GM19467 (cell line): Measurements from ENCODE around the gene COPZ2.
"Not testable (repeated sequence)": the region's sequence is repeated elsewhere in the genome, so short reads cannot be mapped to it uniquely, and the experiment has no call there.

ENCODE experiments used
- ATAC-seq: cut with Tn5 transposase; IDR thresholded peaks from one replicate; pipeline ENCODE4 v1.9.1; 2021; ENCODE audit warnings: mild to moderate bottlenecking, moderate library complexity; ENCODE audit not compliant: unreplicated experiment

Gene COPZ2

DNA sequence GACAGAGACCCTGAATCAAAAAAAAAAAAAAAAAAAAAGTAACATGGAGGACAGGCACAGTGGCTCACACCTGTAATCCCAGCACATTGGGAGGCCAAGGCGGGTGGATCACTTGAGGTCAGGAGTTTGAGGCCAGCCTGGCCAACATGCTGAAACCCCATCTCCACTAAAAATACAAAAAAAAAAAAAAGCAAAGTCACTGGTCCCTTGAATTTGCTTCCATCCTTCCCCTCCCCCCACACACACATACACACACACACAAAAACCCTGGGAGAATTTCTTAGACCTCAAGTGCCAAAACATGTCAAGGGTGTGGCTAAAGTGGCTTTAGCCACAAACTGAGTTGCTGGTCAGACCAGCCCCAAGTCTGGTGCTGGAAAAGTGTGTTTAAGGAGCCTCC lies 49.2 kb downstream of the COPZ2 start:
- not testable (repeated sequence) for ATAC-seq

DNA sequence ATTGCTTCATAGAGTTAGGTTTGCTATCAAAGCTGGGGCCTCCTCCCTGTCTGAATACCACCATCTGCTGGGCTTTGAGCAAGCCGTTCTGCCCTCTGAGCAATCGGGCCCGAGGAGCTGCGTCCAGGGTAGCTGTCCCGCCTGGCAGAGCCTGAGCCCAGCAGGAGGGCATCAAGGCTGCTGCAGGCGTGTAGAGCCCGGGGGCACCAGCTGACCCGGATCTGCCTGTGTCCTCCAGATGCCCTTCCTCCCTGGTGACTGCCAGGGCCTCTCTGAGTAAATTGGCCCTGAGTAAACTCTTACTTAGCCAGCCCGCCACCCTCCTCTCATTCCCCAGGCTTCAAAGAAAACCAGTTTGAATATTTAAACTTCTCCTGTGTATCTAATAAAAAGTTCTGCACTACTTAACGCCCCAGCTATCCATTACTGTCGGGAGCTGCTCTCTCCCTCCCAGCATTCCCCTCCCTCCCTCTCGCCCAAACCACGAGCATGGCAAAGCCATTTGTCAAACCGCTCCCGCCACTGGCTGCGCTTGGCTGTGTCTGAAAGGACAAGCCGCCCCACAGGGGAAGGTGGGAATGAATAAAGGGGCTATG lies 50.3 kb downstream of the COPZ2 start:
- no peak for ATAC-seq

DNA sequence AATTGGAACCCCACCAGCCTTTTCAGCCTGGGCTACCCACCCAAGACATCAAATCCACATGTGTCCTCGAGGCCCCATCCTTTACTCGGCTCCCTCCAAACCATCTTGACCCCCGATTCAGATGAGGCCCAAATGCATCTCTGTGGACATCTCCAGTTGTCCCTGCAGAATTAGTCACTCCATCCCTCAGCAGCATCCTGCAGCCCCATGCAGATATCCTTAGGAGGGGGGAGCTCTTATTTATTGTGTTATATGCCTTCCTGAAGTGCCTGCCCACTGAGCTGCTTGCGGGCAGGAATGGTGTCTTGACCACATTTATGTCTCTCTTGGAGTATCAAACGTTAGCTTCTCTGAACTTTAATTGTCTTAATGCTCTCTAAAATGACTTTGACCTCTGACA lies 51.1 kb downstream of the COPZ2 start:
- ATAC-seq = no peak

DNA sequence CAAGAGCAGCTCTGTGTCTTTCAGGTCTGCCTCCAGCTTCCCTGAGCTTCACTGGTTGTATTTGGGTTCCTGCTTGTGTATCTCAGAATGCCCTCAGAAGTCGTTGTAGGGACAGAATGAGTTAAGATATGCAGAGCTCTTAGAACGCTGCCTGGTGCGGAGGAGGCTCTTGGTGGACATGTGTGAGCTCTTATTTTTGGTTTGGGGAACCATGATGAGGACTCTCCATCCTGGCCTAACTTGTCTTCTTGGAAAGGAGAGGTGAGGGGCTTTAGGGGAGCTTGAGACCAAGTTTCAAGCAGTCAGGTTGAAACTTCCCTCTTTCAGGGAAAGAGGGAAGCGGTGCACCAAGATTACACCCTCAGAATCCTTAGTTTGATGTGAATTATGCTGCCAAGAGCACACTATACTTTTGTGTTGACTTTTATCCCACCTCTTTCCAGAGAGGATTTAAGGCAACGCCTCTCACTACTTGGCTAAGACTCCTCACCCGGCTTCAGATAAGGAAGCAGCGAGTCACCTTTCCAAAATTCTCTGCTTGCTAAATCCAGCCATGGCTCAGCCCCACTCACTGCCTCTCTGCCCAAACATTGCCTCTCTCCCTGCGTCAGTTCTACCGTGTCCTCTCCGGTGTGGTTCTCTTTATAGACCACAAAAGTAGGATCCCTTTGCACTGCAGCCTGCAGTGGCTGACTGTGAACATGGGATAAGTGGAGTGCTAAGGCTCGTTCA lies 53.9 kb downstream of the COPZ2 start:
- ATAC-seq = no peak

DNA sequence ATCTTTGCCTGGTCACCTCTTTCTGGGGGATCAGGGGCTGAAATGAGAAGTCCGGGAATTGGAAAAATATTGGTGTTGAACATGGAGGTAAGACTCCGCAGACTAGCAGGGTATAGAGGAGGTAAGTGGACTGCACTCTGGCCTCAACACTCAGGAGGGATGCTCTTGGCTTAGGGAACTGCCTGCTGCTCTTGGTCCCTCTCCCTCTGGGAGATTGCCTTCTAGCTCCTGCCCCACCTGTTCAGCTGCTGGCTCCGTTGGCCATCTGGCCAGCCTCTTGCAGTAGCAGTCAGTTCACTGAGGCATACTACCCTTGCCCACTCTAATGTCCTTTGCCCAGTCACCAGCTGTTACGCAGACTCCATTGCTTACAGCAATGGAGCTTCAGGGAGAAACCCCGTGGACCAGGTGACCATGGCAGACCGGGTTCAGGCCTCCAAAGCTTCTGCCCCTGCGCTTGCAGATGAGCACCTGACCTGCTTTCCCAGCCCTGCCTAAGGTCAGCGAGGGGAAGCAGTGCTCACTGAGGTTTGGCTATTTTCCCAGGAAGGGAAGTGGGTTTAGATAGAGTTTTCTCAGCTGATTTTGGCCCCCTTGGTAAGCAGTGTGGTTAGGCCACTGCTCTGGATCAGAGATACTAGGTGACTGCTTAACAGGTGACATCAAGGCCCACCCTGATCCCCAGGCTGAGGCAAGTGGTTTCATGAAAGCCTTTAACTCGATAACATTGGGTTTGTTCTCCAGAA lies 54.8 kb downstream of the COPZ2 start:
- ATAC-seq = no peak

DNA sequence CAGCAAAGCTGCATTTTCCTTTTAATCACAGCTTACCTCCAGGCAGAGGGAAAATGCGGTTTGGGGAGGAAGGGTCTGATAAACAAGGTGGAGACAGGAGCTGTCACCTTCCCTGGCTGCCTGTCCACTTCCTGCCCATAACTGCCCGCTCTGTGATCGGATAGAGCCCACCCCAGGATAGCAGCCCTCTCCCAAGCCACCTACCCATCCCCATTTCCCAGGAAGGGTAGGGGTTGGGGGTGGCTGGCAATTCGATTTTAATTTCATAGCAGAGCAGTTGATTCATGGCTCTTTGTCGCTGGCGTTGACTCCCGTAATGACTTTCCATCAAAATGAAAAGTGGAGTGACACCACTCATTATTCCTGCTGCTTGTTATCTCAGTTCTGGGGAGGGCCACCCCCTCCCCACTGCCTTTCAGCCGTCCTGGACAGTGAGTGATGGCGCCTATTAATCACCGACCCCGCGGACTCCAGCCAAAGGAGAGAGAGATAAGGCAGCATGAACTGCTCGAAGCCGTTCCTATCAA lies 55.4 kb downstream of the COPZ2 start:
- ATAC-seq = no peak

DNA sequence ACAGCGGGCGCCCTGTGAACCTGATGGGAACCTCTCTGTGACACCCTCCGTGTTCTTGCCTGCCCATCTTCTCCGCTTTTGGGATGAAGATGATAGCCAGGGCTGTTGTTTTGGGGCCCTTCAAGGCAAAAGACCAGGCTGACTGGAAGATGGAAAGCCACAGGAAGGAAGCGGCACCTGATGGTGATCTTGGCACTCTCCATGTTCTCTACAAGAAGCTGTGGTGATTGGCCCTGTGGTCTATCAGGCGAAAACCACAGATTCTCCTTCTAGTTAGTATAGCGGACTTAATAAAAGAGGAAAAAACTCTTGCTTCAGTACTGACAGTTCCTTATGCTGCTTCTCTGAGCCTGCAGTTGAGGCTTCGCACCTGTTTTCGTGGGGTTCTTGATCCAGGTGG lies 56.1 kb downstream of the COPZ2 start:
- ATAC-seq = no peak

DNA sequence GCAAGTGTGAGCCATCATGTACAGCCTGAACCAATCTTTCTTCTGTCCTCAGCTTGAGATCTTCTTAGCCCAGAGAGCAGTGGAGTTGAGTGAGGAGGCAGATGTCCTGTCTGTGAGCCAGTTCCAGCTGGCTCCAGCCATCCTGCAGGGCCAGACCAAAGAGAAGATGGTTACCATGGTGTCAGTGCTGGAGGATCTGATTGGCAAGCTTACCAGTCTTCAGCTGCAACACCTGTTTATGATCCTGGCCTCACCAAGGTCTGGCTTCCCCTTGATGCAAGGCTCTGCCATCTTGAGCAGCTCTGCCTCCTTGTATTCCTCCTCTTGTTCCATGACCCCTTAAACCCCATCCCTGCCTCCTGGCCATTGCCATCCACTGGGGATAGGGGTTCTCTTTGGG lies 57.1 kb downstream of the COPZ2 start:
- no peak for ATAC-seq

DNA sequence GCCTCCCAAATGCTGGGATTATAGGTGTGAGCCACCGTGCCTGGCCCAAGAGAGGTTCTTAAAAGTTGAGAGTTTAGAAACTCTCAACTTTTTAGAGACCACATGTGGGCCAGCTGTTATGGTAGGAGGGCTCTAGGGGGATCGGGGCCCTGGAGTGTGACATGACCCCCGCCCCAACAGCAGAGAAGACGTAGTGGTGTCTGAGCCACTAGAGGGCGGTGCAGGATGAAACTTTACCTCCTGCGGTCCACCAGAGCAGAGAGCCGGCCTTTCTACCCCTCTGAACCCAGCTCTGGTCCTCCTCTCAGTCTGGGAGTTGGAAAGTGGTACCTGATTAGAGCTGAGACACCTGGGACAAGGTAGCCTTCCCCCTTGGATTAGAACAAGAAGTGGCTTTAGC lies 59.3 kb downstream of the COPZ2 start:
- ATAC-seq = no peak
